IgD-negative memory B cell (primary cell): Measurements from ENCODE around the gene RPAIN. TPM values are rescaled to one million over a fixed set of nuclear protein-coding genes. Genes with fewer than 3 reads are reported as not detected.
A peak's percentile ranks its signal among the peaks of the same experiment; 100 is the strongest.
"Not testable (repeated sequence)": the region's sequence is repeated elsewhere in the genome, so short reads cannot be mapped to it uniquely, and the experiment has no call there.

Source experiments
- H3K27ac Mint-ChIP-seq, 3 donors: one replicate each; pipeline ENCODE4 v1.8.0; 2020 to 2022; ENCODE audit warnings: mild to moderate bottlenecking in 3 of 3, mixed read lengths in 3 of 3, moderate library complexity in 1 of 3
- H3K27me3 Mint-ChIP-seq: one replicate; pipeline ENCODE4 v1.8.0; 2021; ENCODE audit warnings: mixed read lengths
- H3K36me3 Mint-ChIP-seq: one replicate; pipeline ENCODE4 v1.8.0; 2020; ENCODE audit warnings: mild to moderate bottlenecking, mixed read lengths
- H3K4me1 Mint-ChIP-seq, 3 donors: one replicate each; pipeline ENCODE4 v1.8.0; 2020 to 2022; ENCODE audit warnings: mixed read lengths in 3 of 3, mild to moderate bottlenecking in 1 of 3
- H3K4me3 Mint-ChIP-seq, 4 donors: one replicate each; pipeline ENCODE4 v1.8.0; 2020 to 2022; ENCODE audit warnings: mild to moderate bottlenecking in 4 of 4, mixed read lengths in 4 of 4, moderate library complexity in 3 of 4
- H3K9me3 Mint-ChIP-seq, 3 donors: one replicate each; pipeline ENCODE4 v1.8.0; 2020 to 2021; ENCODE audit warnings: mixed read lengths in 3 of 3, mild to moderate bottlenecking in 1 of 3
- polyA plus RNA-seq: library from polyadenylated mRNA; unstranded; fragments of 300-500 nt; fragmentation: Illumina TruSeq; gene quantifications from one replicate; pipeline ENCODE4 v1.2.3, GENCODE V29; 2021

The RPAIN gene
- polyA plus RNA-seq, 1 donor from 2014 or later = 36.8 TPM

DNA sequence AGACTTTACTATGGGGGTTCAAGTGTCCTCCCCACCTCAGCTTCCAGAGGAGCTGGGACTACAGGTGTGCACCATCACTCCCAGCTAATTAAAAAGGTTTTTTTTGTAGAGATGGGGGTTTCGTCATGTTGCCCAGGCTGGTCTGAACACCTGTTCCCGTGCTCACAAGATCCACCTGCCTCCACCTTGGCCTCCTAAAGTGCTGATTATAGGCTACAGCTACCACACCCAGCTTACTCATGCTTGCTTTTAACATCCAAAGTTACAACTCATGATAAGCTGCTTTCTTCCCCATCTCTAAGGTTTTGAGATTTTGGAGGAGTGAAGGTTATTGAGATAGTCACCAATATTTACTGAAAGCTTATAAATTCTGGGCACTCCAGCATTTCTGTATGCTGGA lies 3.1 kb upstream of the RPAIN start:
- no peaks in the 10 kb centered on the region for H3K9me3 Mint-ChIP-seq
- peaks cover 24 to 38% (median 27%) of the 10 kb centered on the region in 3 donors for H3K4me1 Mint-ChIP-seq
- H3K36me3 Mint-ChIP-seq = peaks cover 3% of the 10 kb centered on the region
- H3K4me3 Mint-ChIP-seq = peak overlapping the region; percentile 43 to 75 (median 62)
- H3K27ac Mint-ChIP-seq = peak overlapping the region in 1 of 3 donors; percentile 97
- H3K27me3 Mint-ChIP-seq = no peaks in the 10 kb centered on the region

DNA sequence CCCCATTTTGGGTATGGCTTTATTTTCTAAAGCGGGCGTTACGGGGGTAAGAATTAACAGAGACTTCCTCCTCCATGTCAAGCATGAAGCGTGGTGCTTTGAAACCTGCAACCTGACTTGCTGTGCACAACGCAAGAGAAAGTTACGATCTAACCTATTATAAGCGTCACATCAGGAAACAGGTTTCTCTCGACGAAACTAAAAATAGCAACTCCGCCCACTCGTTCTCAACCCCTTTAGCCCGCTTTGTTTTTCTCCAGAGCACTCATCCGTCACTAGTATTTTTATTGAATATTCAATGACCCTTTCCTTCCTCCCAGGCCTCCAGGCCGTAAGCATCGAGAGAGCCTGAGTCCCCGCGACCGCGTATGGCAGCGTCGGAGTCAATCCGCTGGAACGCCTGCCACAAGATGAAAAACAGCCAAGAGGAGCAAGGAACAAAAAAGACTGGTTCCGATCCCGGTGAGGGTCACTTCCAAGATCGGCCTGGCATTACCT lies 1.1 kb upstream of the RPAIN start:
- Mint-ChIP-seq H3K9me3 (no peaks in the 10 kb centered on the region), H3K27ac (peak overlapping the region; percentile 97 to 100 (median 99)), H3K4me3 (peak overlapping the region; percentile 96 to 99 (median 98)), H3K4me1 (peaks cover 12 to 26% (median 19%) of the 10 kb centered on the region in 3 donors), H3K36me3 (peaks cover 3% of the 10 kb centered on the region), H3K27me3 (no peaks in the 10 kb centered on the region)

DNA sequence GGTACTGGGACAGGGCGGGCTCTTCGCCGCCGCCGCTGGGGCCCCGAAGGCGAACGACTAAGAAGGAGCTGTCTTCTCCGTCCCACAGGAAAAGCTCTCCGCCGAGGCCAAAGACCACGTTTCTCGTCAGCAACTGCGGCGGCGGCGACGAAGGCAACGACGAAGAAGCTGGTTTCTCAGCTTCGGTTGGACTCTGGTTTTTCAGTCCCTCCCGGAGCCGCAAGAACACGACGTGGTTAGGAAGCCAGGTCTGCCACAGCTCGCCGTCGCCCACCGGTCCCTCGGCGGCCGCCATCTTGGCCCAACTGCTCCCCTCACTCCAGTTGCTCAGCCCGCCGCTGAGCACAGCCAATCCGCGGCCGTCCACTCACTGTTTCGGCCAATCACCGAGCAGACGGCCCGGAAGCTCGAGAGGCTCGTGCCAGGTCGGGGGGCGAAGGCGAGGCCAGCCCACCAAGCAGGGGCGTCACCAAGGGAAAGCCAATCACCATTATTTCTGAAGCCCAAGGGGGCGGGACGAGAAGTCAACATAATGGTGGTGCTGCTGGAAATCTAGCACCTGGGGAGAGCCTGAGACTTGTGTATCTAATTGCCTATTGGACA lies 525 bp upstream of the RPAIN start, which contains the start of gene NUP88:
TSS of gene NUP88 (minus strand) at position 307 of the 603 bp plus-strand sequence. CDS start at position 295, 12 bp downstream.
- no peaks in the 10 kb centered on the region for H3K9me3 Mint-ChIP-seq
- H3K27me3 Mint-ChIP-seq = no peaks in the 10 kb centered on the region
- peaks cover 12 to 26% (median 19%) of the 10 kb centered on the region in 3 donors for H3K4me1 Mint-ChIP-seq
- peak within 1 kb of the TSS; percentile 96 to 99 (median 98) for H3K4me3 Mint-ChIP-seq
- peak within 1 kb of the TSS; percentile 97 to 100 (median 99) for H3K27ac Mint-ChIP-seq
- H3K36me3 Mint-ChIP-seq = peaks cover 3% of the 10 kb centered on the region

DNA sequence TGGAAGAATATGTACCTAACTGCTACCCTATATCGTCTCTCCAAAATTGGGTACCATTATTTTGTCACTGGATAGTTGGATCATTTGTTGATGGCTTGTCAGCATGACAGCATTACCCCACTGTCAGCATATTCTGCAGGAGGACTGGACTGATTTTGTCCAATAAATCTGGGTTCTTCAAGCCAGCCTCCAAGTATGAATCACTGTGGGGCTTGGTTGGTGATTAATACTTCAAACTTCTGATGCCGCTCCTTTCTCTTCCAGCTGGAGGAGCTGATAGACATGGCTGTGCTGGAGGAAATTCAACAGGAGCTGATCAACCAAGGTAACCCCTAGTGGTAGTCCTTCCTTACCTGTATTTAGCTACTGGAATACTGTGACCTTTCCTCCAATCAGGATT lies 2.5 kb downstream of the RPAIN start:
- Mint-ChIP-seq H3K9me3 (no peaks in the 10 kb centered on the region), H3K27me3 (no peaks in the 10 kb centered on the region), H3K36me3 (peaks cover 3% of the 10 kb centered on the region), H3K4me3 (peak overlapping the region in 1 of 4 donors; percentile 65), H3K4me1 (peaks cover 6 to 19% (median 12%) of the 10 kb centered on the region in 3 donors), H3K27ac (peak overlapping the region in 1 of 3 donors; percentile 52)

DNA sequence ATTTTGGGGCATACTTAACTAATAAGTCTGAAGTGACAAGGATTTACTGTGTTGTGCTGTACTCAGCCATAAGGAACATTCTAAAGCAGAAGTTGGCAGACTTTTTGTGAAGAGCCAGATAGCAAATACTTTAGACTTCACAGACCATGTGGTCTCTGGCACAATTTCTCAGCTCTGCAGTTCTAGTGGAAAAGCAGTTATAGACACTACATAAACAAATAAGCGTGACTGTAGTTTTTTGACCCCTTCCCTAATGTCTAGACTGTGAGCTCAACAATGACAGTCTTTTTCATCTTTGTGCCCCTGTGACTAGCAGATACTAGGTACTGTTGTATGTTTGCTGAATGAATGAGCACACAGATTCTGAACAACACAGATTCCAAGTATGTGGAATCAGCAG lies 4.9 kb downstream of the RPAIN start:
- Mint-ChIP-seq H3K36me3 (no peaks in the 10 kb centered on the region), H3K27ac (no peak overlapping the region)

DNA sequence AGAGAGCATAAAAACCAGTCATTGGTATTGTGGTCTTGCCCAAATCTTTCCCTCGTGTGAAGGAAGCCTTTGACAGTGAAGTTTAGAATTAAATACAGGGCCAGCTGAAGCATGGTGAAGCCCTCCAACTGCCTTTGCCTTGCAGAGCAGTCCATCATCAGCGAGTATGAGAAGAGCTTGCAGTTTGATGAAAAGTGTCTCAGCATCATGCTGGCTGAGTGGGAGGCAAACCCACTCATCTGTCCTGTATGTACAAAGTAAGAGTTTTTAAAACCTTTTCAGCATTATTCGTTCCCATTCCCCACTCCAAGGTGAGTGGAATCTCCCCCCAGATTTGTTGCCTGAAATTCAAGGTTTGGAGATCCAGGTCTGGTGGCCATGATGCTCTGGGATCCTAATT lies 5.8 kb downstream of the RPAIN start:
- H3K36me3 Mint-ChIP-seq = no peaks in the 10 kb centered on the region
- no peaks in the 10 kb centered on the region for H3K9me3 Mint-ChIP-seq
- H3K4me1 Mint-ChIP-seq = peaks cover 0 to 14% (median 8%) of the 10 kb centered on the region in 3 donors
- H3K4me3 Mint-ChIP-seq = peak overlapping the region in 1 of 4 donors; percentile 6
- no peaks in the 10 kb centered on the region for H3K27me3 Mint-ChIP-seq
- H3K27ac Mint-ChIP-seq = peak overlapping the region in 1 of 3 donors; percentile 60

More for the DNA sequence above, 4.9 kb downstream of the RPAIN start:
- Mint-ChIP-seq H3K4me1 (peaks cover 0 to 18% (median 9%) of the 10 kb centered on the region in 3 donors), H3K4me3 (peak overlapping the region in 1 of 4 donors; percentile 61), H3K27me3 (no peaks in the 10 kb centered on the region), H3K9me3 (no peaks in the 10 kb centered on the region)

DNA sequence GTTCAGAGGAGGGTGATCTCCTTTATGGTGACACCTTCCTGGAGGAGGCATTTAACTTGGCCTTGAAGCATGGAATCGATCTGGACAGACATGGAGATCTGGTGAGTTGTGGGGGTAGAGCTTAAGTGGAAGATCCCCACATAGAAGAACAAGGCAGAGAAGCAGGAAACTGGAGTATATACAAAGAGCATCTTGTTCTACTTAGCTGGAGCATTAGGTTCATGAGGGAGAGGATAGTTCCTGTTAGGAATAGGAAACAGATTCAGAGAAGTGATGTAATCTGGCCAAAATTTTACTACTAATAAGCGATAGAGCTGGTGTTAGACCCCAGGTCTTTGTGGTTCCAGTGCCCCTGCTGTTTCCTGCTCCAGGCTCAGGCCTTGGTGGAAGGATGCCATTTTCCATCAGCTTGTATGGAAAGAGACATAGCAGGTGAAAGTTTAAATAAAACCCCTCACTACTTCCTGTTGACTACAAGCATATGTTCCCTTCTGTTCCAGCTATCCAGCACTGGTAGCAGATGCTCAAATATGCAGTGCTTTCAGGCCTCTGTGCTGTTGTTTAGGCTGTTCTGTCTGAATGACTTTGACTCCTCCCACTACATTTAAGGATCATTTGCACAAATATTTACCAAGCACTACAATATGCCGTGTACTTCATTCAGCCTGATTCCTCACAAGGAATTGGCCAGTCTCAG lies 9.4 kb downstream of the RPAIN start:
- Mint-ChIP-seq H3K27me3 (no peaks in the 10 kb centered on the region), H3K36me3 (peaks cover 2% of the 10 kb centered on the region), H3K9me3 (no peaks in the 10 kb centered on the region), H3K27ac (peak overlapping the region; percentile 10 to 38 (median 18)), H3K4me1 (peaks cover 4 to 7% (median 4%) of the 10 kb centered on the region in 3 donors), H3K4me3 (no peak overlapping the region)

DNA sequence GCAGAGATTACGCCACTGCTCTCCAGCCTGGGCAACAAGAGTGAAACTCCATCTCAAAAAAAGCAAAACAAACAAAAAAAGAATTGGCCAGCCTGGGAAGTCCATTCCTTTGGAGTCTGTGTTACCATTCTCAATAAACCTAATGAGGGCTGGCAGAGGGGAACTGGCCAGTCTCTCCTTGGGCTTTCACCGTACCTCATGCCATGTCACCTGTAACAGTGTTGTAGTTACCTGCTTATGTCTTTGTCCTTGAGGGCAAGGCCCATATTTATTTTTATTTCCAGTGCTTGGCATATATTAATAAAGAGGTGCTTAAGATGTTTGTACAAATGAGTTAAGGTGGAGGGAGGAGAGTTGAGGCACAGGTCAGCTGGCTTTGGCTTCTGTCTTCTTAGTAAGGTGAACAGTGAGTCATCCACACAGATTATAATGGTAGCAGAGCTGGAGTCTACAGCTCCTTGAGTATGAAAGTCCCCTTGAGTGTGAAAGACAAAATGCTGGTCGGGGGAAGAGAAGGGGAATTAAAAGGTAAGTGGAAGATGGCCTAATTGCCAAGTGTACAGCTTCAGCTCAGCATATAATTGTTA lies 10.5 kb downstream of the RPAIN start:
- Mint-ChIP-seq H3K27me3 (no peaks in the 10 kb centered on the region), H3K4me3 (no peak overlapping the region), H3K36me3 (peaks cover 2% of the 10 kb centered on the region), H3K9me3 (no peaks in the 10 kb centered on the region), H3K27ac (no peak overlapping the region), H3K4me1 (peaks cover 4 to 7% (median 4%) of the 10 kb centered on the region in 3 donors)

DNA sequence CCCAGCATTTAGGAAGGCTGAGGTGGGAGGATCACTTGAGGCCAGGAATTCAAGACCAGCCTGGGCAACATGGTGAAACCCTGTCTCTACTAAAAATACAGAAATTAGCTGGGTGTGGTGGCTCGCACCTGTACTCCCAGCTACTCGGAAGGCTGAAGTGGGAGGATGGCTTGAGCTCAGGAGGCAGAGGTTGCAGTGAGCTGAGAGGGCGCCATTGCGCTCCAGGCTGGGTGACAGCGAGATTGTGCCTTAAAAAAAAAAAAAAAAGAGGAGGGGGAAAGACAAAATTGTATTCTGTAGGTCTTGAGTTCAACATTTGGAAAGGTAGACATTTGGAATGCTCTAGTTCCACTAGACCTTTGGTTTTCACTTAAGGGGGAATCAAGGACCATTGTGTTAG lies 11.3 kb downstream of the RPAIN start:
- Mint-ChIP-seq H3K27ac (peak overlapping the region in 1 of 3 donors; percentile 53), H3K4me3 (peak overlapping the region in 1 of 4 donors; percentile 60), H3K4me1 (peaks cover 6 to 10% (median 8%) of the 10 kb centered on the region in 3 donors)
- H3K36me3 Mint-ChIP-seq, H3K27me3 Mint-ChIP-seq, H3K9me3 Mint-ChIP-seq: not testable (repeated sequence)

DNA sequence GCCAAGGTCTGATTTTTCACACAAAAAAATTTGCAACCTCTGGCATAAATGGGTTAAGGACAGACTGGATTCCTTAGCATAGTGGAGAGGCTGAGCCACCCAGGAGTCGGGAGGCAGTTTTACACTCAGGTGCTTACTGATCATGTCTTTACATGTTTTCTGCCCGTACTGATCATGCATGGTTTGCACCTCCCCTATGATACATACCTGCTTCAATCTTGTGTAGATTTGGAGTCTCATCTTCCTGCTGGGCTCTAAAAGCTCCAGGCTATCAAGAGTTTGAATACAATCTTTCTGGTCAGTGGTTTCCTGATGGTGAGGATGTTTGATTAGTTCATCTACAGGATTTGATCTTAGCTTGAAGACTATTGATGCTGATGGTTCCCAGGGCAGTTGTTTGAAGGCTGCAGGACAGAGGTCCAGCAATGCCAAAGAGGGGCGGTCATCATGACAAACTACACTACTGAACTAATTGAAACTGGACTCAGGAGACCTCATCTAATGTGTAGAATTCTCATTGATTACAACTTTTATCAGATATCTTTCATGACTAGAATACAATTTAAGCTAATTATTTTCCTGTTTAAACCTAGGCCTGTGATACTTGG lies 12.1 kb downstream of the RPAIN start:
- H3K4me3 Mint-ChIP-seq = peak overlapping the region in 1 of 4 donors; percentile 18
- peak overlapping the region in 1 of 3 donors; percentile 17 for H3K27ac Mint-ChIP-seq
- H3K27me3 Mint-ChIP-seq = no peaks in the 10 kb centered on the region
- peaks cover 2% of the 10 kb centered on the region for H3K36me3 Mint-ChIP-seq
- H3K9me3 Mint-ChIP-seq = no peaks in the 10 kb centered on the region
- peaks cover 9 to 16% (median 10%) of the 10 kb centered on the region in 3 donors for H3K4me1 Mint-ChIP-seq

DNA sequence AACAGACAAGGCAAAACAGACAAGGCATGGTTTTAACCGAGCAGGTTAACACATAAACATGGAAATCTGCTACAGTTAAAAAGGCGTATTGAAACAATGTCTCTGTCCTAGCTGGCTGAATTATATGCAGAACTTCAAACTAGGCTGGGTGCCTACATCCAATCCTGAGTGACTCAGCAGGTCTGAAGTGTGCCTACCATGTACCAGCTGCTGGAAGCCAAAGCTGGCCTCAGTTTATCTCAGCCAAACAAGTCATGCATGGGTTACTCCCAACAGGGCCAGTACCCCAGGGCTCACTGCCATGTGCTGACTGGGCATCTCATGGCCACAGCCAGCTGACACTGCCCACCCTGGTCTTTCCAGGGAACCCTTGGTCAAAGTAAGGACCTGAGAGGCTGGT lies 15.0 kb downstream of the RPAIN start:
- H3K9me3 Mint-ChIP-seq = no peaks in the 10 kb centered on the region
- peaks cover 2% of the 10 kb centered on the region for H3K36me3 Mint-ChIP-seq
- H3K27ac Mint-ChIP-seq = no peak overlapping the region
- H3K4me1 Mint-ChIP-seq = peaks cover 18 to 28% (median 28%) of the 10 kb centered on the region in 3 donors
- no peaks in the 10 kb centered on the region for H3K27me3 Mint-ChIP-seq
- peak overlapping the region in 1 of 4 donors; percentile 73 for H3K4me3 Mint-ChIP-seq

DNA sequence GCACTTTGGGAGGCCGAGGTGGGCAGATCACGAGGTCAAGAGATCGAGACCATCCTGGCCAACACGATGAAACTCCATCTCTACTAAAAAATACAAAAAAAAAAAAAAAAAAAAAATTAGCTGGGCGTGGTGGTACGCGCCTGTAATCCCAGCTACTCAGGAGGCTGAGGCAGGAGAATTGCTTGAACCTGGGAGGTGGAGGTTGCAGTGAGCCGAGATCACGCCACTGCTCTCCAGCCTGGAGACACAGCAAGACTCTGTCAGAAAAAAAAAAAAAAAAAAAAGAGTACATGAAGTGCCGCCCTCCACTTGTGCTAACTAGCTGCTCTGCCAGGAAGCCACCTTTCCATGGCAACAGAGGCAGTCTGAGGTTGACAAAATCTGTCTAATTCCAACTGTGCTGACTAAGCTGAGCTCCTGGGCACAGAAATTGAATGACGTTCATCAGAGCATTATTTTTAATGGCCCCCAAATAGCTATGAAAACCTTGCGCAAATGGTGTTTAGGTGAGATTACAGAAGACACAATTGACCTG lies 15.9 kb downstream of the RPAIN start:
- H3K4me3 Mint-ChIP-seq = peak overlapping the region in 1 of 4 donors; percentile 68
- not testable (repeated sequence) for H3K9me3 Mint-ChIP-seq, H3K36me3 Mint-ChIP-seq, H3K27me3 Mint-ChIP-seq
- peak overlapping the region in 2 of 3 donors; percentile 10 to 67 for H3K27ac Mint-ChIP-seq
- peaks cover 16 to 28% (median 26%) of the 10 kb centered on the region in 3 donors for H3K4me1 Mint-ChIP-seq

DNA sequence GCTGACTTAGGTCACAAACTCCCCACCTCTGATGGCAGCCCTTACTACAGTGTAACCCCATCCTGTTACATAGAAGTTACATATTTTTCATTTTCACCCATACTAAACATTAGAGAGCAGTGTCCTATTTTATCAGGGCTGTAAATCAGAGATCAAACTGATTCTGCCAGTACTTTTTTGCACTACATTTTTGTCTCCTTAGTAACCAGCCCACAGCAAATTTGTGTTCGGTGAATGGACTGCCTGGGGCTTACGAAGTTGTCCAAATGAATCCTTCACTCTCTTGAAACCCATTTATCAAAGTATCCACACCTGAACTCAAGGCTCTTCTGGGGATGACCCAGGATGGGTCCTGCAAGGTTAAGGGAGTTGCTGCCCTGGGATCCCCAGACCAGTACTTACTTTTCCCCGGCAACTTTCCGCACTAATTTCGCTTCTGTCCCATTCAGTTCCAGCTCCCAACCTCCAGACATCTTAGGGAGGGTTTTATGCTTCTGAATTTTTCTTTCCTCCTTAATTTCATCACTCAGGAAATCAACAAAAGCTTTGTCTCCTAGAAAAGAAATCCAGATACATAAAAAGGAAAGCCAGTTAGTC lies 17.8 kb downstream of the RPAIN start:
- H3K36me3 Mint-ChIP-seq = no peaks in the 10 kb centered on the region
- no peaks in the 10 kb centered on the region for H3K9me3 Mint-ChIP-seq
- H3K27me3 Mint-ChIP-seq = no peaks in the 10 kb centered on the region
- peak overlapping the region; percentile 66 to 76 (median 68) for H3K27ac Mint-ChIP-seq
- peak overlapping the region; percentile 76 to 87 (median 82) for H3K4me3 Mint-ChIP-seq
- peaks cover 16 to 25% (median 24%) of the 10 kb centered on the region in 3 donors for H3K4me1 Mint-ChIP-seq
